GM12892 (cell line): ENCODE results near the gene ZNF688.

ENCODE experiments used
- POLR2A ChIP-seq: IDR thresholded peaks from 2 replicates; pipeline ENCODE4 v1.6.1; 2011; ENCODE audit warnings: low read depth, low read length, control low read depth
- POLR2AphosphoS5 ChIP-seq: IDR thresholded peaks from 2 replicates; pipeline ENCODE4 v1.6.1; 2011; ENCODE audit warnings: low read depth, low read length, control low read depth
- TAF1 ChIP-seq: IDR thresholded peaks from 2 replicates; pipeline ENCODE4 v1.6.1; 2011; ENCODE audit warnings: low read depth, mild to moderate bottlenecking, control low read depth, low read length, borderline replicate concordance

DNA sequence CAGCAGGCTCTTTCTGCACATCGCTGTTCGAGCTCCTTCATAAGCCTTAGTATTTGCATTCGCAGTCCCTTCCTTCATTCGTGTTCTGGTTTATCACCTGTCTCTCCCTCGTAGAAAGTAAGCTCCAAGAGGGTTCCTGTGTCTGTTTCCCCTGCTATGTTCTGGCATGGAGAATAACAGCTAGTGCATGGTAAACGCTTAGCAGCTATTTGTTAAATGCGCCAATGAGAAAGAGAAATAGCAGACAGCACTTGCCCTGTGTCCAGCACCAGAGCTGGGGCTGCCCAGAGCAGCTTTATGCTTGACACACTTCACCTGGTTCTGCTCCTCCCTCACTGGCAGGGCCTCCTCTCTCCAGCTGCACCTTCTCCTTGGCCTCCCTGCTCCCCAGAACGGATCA, 5.5 kb downstream of the ZNF688 start:
- TF ChIP-seq TAF1, result no peak
- TF ChIP-seq POLR2A, result no peak
- TF ChIP-seq POLR2AphosphoS5, result no peak
